Activated naive CD4-positive, alpha-beta T cell treated with anti-CD3 and anti-CD28 coated beads for 36 hours (primary cell): ENCODE measurements around the gene C1orf21. TPM values are rescaled to one million over a fixed set of nuclear protein-coding genes. Genes with fewer than 3 reads are reported as not detected.
"Not testable (repeated sequence)": the region's sequence is repeated elsewhere in the genome, so short reads cannot be mapped to it uniquely, and the experiment has no call there.

Source experiments
- CTCF ChIA-PET: fragments of 350-600 bp; sonication (Branson Sonifier 250); formaldehyde crosslinking; loops from one replicate; lab custom pipeline; 2021; ENCODE audit warnings: antibody characterized with exemption; lab: Charles Lee
- DNase-seq: peaks from one replicate; pipeline ENCODE4 v3.0.0-alpha.2; 2020
- H3K27ac Mint-ChIP-seq: one replicate; pipeline ENCODE4 v1.8.0; 2021; ENCODE audit warnings: mild to moderate bottlenecking, mixed read lengths
- H3K27me3 Mint-ChIP-seq: one replicate; pipeline ENCODE4 v1.8.0; 2021; ENCODE audit warnings: low read depth, mixed read lengths
- H3K36me3 Mint-ChIP-seq: one replicate; pipeline ENCODE4 v1.8.0; 2021; ENCODE audit warnings: low read depth, mixed read lengths
- H3K4me1 Mint-ChIP-seq: one replicate; pipeline ENCODE4 v1.8.0; 2021; ENCODE audit warnings: low read depth, mixed read lengths
- H3K4me3 Mint-ChIP-seq: one replicate; pipeline ENCODE4 v1.8.0; 2021; ENCODE audit warnings: mild to moderate bottlenecking, moderate library complexity, mixed read lengths
- H3K9me3 Mint-ChIP-seq: one replicate; pipeline ENCODE4 v1.8.0; 2021; ENCODE audit warnings: mixed read lengths
- intact Hi-C: fragments of 100-400 bp; cut with micrococcal nuclease; formaldehyde crosslinking; loops from one replicate; pipeline ENCODE4 v1.15.1; 2023
- total RNA-seq, 2 experiments: library from RNA; stranded (reverse); gene quantifications; one replicate each; pipeline ENCODE4 v1.2.3, GENCODE V29; 2021

C1orf21 gene
- total RNA-seq, 2 experiments from 2014 or later = 1.2 to 1.4 TPM

DNA sequence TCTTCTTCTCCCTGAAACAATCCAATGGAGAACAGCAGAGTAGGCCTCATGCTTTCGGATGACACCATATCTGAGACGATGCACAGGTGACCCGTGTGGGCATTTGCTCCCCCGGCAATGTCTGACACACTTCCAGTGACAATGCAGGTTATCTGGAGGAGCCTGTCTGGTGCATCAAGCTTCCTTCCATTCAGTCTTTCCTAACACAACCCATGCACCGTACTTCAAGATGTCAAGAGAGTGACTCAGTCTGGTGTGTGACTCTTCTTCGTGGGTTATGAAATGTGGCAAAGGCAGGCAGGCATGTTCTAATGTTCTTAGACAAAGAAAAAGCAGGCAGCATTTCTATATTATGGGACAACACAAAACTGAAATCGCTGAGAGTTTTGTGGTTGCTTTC lies 208.8 kb downstream of the C1orf21 start:
- Mint-ChIP-seq H3K36me3 (no peaks in the 10 kb centered on the region), H3K9me3 (no peaks in the 10 kb centered on the region), H3K27me3 (no peaks in the 10 kb centered on the region), H3K4me3 (no peak overlapping the region), H3K27ac (no peak overlapping the region), H3K4me1 (no peaks in the 10 kb centered on the region)
- intact Hi-C loops = no loop called here
- CTCF ChIA-PET = no interaction called here
- DNase-seq = no peak

DNA sequence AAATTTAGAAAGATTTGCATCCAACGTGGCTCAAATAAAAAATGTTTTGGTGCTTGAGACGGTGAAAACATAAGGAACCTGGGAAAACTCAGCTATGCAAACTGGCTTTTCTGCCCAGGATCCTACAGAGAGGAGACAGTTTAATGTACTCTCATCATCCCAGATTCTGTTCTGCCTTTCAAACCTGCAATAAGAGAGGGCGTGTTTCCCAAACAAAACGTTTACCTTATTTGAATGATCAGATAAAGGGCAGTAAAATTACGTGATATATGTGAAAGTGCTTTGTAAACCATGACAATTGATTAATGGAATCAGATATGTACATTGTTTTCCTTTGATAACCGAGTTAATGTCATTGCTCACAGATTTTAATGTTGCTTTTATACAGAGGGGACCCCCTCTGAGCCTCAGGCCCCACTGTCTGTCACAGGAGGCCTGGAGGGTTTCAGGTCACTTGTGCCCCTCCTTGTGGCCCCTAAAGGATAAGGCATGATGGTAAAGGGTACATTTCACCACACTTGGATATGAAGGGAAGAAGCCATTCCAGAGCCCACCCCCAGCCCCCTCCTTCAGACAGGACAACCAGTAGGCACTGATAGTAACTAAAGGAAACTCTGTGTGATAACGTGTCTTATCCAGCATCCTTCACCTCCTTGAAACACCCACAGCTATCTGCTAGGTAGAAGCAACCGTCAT lies 210.3 kb downstream of the C1orf21 start:
- no peak overlapping the region for H3K4me3 Mint-ChIP-seq
- H3K4me1 Mint-ChIP-seq = no peaks in the 10 kb centered on the region
- intact Hi-C loops = no loop called here
- CTCF ChIA-PET = no interaction called here
- H3K27ac Mint-ChIP-seq = no peak overlapping the region
- H3K27me3 Mint-ChIP-seq = no peaks in the 10 kb centered on the region
- H3K36me3 Mint-ChIP-seq = no peaks in the 10 kb centered on the region
- no peaks in the 10 kb centered on the region for H3K9me3 Mint-ChIP-seq
- DNase-seq = no peak

DNA sequence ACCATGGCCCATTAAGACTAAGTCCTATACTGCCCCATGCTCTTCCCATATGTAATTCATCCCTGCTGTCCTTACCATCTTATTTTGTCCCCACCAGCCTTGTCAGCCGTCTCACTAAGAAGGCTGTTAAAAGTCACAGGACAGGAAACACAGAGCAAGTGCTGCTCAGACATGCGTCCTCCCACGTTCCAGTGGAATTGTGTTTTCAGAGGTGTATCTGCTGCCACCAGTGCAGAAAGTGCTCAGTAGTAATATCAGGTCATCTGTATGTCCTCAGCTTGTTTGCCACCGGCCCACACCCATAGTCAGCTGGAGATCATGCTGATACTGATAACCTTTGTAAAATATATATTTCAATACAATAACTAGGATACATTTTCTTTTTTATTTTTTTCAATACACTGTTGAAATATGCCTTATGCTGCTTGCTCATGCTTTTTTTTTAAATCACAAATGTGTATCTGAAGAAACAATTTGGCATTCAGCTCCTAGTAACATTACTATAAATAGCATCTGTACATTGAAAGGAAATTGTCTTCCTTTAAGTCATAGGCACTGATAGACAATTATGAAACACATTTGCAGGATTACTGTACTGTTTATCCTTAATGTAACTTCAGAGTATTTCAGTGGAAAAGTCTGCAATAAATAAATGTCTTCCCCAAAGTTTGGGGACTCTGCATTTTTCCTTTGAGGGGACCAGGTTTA lies 211.0 kb downstream of the C1orf21 start:
- DNase-seq = no peak
- CTCF ChIA-PET = no interaction called here
- H3K4me1 Mint-ChIP-seq = no peaks in the 10 kb centered on the region
- no peaks in the 10 kb centered on the region for H3K9me3 Mint-ChIP-seq
- no peak overlapping the region for H3K27ac Mint-ChIP-seq
- H3K27me3 Mint-ChIP-seq = no peaks in the 10 kb centered on the region
- H3K36me3 Mint-ChIP-seq = no peaks in the 10 kb centered on the region
- intact Hi-C loops = no loop called here
- H3K4me3 Mint-ChIP-seq = no peak overlapping the region

DNA sequence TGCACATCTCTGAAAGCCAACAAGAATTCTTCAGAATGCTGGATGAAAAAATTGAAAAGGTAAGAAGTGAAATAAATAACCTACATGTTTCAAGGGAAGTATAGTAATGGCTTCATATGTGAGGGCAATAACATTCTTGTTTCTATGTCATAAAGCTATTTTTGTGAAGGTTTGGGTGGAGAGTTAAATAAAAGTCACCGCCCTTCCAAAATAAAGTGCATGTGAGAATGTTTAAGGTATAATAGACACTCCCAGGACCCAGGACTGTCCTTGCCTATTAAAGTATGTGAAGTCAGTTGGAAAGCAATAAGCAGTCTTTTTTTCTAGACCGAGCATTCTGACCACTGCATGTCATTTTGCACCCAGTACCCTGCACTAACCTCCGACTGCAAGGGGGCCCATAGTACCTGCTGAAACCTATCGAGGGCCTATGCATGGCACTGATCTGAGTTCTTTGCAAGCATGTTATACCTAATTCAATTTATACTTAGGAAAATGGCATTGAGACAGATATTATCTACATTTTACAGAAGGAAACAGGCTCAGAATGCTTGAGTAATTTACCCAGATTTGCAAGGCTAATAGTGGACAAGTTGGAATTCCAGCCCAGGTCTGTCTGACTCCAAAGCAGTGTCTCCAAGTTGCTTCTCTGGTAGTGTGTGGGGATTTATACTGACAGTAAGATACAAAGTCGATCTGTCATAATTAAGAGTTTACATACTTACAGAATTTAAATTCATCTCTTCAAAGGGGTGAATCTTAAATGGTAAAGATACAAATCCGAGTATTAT lies 211.8 kb downstream of the C1orf21 start:
- Mint-ChIP-seq H3K9me3 (no peaks in the 10 kb centered on the region), H3K4me3 (no peak overlapping the region), H3K36me3 (no peaks in the 10 kb centered on the region), H3K4me1 (no peaks in the 10 kb centered on the region), H3K27ac (no peak overlapping the region), H3K27me3 (no peaks in the 10 kb centered on the region)
- no peak for DNase-seq
- intact Hi-C loops = no loop called here
- CTCF ChIA-PET = no interaction called here

DNA sequence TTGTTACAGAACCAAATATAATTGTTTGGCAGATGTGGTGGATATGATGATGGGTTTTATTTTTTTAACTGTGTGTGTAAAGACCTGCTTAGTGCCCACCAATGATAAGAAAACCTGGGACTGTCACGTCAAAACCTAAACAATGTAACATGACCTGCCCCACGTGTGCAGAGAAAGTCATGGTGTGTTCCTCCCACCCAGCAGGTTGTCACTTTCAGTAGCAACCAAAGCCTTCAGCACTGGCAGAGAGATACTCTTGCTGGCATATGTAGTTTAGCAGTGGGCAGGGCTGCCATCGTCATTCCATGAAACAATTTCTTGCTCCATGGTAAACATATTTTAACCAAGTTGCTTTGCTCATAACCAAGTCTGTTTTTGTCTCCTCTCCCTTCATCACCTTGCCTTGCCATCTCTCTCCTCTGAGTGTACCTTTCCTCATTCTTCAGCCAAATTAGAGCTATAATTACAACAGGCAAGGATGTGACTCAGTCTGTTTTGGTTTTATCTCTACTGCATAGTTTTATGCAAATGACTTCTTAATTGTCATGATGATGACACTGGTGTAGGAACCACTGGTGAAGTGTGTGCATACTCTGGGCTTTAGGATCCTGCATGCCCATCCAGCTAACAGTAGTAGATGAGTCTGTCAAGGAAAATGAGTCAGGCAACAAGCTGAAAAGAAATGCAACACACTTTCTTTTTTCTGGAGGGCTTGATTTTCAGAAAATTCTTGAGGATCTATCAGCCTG lies 217.5 kb downstream of the C1orf21 start:
- Mint-ChIP-seq H3K4me1 (no peaks in the 10 kb centered on the region), H3K4me3 (no peak overlapping the region), H3K9me3 (no peaks in the 10 kb centered on the region), H3K36me3 (no peaks in the 10 kb centered on the region), H3K27me3 (no peaks in the 10 kb centered on the region), H3K27ac (no peak overlapping the region)
- intact Hi-C loops = no loop called here
- CTCF ChIA-PET = no interaction called here
- no peak for DNase-seq

DNA sequence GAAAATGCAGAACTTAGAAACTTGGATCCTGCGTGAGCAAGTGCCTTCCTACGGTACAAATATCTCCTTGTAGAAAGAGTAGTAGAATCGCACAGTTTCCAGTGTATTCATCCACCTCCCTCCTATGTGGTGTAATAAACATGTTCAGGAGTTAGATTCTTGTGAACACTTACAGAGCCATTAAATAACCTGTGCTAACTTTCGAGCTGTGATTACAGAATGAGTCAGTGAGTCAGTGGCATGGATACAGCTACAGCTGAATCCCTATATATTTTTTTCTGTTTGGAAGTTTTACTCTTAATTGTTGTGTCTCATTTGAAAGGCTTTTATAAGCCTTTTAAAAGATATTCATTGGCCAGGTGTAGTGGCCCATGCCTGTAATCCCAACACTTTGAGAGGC lies 219.1 kb downstream of the C1orf21 start:
- intact Hi-C loops = no loop called here
- no peak overlapping the region for H3K27ac Mint-ChIP-seq
- H3K27me3 Mint-ChIP-seq = no peaks in the 10 kb centered on the region
- H3K9me3 Mint-ChIP-seq = no peaks in the 10 kb centered on the region
- DNase-seq = no peak
- CTCF ChIA-PET = no interaction called here
- no peaks in the 10 kb centered on the region for H3K4me1 Mint-ChIP-seq
- no peak overlapping the region for H3K4me3 Mint-ChIP-seq
- H3K36me3 Mint-ChIP-seq = no peaks in the 10 kb centered on the region

DNA sequence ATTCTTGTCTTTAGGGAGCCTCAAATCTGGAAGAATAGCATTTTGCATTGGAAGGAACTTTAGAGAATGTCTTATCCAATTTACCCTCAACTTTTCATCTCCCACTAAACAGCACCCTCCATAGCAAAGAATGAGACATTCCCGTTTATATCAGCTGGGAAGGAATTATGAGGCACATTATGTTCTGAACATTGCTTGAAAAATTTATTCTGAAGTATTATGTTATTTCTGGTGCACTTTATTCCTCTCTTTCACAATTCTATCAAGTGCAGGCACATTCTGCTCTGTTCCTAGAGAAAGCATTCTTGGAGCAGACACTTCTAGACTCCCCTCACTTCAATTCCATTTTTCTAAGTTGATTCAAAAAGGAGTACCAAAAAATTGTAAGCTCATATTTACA lies 220.0 kb downstream of the C1orf21 start:
- intact Hi-C loops = no loop called here
- no peaks in the 10 kb centered on the region for H3K9me3 Mint-ChIP-seq
- CTCF ChIA-PET = no interaction called here
- no peak overlapping the region for H3K4me3 Mint-ChIP-seq
- H3K27ac Mint-ChIP-seq = no peak overlapping the region
- no peaks in the 10 kb centered on the region for H3K4me1 Mint-ChIP-seq
- no peaks in the 10 kb centered on the region for H3K36me3 Mint-ChIP-seq
- H3K27me3 Mint-ChIP-seq = no peaks in the 10 kb centered on the region
- DNase-seq = no peak

DNA sequence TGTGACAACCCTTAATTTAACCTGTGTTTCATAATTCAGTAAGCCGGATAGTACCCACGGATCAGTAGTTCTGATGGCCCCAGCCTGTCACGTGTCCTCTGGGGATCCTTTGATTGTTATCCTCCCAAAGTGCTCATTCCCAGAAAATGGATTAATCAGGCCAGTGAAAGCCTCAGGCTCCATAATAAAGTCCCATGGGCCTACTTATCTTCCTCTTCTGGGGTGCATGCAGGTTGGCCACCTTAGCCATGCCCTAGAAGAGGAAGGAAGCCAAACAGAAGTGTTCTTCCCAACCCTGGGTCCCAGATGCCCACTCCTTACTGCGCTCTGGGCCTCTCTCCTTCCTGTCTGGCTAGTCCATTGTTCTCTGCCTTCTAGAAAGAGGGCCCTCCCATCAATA lies 221.8 kb downstream of the C1orf21 start:
- Mint-ChIP-seq H3K4me3 (no peak overlapping the region), H3K4me1 (no peaks in the 10 kb centered on the region), H3K9me3 (no peaks in the 10 kb centered on the region), H3K36me3 (no peaks in the 10 kb centered on the region), H3K27ac (no peak overlapping the region), H3K27me3 (no peaks in the 10 kb centered on the region)
- DNase-seq = no peak
- intact Hi-C loops = no loop called here
- CTCF ChIA-PET = no interaction called here

DNA sequence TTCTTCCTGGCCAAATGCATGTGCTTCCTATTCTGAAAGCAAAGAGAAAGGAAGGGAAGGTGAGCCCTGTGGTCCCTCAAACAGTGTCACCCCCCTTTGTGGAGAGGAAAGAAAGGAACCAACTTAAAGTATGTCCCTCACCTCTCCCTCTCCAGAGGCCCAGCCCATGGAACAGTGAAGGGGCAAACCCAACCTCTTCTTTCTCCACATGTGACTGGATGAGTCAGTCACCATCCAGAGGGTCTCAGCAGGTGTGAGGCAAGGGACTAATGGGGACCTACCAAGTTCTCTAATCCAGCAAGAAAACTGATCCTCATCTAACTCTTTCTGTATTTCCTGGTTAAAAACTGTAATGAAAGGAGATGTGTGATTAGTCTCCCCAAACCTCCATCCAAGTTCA lies 222.2 kb downstream of the C1orf21 start:
- DNase-seq = no peak
- CTCF ChIA-PET = no interaction called here
- intact Hi-C loops = no loop called here
- Mint-ChIP-seq H3K27me3 (no peaks in the 10 kb centered on the region), H3K4me3 (no peak overlapping the region), H3K27ac (no peak overlapping the region), H3K9me3 (no peaks in the 10 kb centered on the region), H3K4me1 (no peaks in the 10 kb centered on the region), H3K36me3 (no peaks in the 10 kb centered on the region)

DNA sequence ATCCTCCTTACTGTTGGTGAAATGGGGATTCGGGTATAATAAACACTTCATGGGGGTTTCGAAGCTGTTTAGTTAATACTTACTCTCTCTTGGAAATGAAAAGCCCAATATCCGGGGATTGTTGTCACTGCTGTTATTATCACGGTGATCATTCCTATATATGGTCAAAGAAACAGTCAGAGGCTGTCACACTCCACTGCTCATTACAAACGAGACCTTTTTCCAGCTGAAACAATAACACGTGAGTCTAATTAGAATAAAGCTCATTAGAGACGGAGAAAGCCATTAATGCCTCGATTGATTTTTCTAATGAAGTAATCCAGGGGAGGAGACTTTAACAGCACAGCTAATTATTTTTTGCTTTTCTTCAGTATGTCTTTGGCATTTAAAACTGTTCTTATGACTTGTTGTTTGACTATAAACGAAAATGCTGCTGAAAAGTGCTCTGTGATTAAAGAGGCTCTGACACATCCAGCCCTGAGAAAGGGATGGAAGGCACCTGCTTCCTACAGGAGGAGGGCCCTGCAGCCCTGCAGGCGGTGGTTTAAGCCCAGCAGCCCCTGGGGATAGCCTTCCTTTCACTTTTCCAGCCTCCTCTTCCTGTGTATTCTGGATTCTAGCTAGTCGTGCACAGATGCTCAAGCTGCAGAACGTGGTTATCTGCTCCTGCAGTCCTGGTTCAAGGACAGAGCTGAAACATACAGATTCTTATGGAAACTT lies 224.2 kb downstream of the C1orf21 start:
- Mint-ChIP-seq H3K9me3 (no peaks in the 10 kb centered on the region), H3K4me1 (no peaks in the 10 kb centered on the region), H3K27ac (no peak overlapping the region), H3K27me3 (no peaks in the 10 kb centered on the region), H3K36me3 (no peaks in the 10 kb centered on the region), H3K4me3 (no peak overlapping the region)
- CTCF ChIA-PET = no interaction called here
- no peak for DNase-seq
- intact Hi-C loops = no loop called here

DNA sequence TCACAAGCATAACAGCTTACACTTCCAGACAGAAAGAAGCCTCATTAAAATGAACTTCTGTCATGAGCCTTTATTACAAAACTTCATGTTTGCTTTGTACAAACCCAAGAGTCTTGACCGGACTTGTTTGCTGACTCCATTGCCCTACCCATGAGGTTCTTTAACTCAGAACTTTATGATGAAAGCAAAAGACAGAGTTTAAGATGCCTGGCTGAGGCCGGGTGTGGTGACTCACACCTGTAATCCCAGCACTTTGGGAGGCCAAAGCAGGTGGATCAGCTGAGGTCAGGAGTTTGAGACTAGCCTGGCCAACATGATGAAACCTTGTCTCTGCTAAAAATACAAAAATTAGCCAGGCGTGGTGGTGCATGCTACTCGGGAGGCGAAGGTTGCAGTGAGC lies 225.4 kb downstream of the C1orf21 start:
- intact Hi-C loops, H3K27ac Mint-ChIP-seq: not testable (repeated sequence)

DNA sequence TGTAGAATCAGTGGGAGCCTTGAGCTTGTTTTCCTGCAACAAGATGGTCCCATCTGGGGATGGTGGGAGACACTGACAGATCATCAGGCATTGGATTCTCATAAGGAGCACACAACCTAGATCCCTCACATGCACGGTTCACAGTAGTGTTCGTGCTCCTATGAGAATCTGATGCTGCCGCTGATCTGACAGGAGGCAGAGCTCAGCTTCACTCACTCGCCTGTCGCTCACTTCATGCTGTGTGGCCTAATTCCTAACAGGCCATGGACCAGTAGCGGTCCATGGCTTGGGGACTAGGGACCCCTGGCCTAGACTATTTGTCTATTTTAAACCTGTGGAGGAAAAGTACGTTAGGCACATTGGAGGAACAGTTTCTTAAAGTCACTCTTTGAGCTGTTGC lies 227.8 kb downstream of the C1orf21 start:
- intact Hi-C loops = no loop called here
- H3K27me3 Mint-ChIP-seq = no peaks in the 10 kb centered on the region
- CTCF ChIA-PET = no interaction called here
- H3K9me3 Mint-ChIP-seq = no peaks in the 10 kb centered on the region
- DNase-seq = no peak
- H3K4me3 Mint-ChIP-seq = no peak overlapping the region
- H3K36me3 Mint-ChIP-seq = no peaks in the 10 kb centered on the region
- H3K4me1 Mint-ChIP-seq = no peaks in the 10 kb centered on the region
- no peak overlapping the region for H3K27ac Mint-ChIP-seq

More for the DNA sequence above, 225.4 kb downstream of the C1orf21 start:
- H3K4me3 Mint-ChIP-seq, H3K36me3 Mint-ChIP-seq, DNase-seq, H3K27me3 Mint-ChIP-seq, H3K9me3 Mint-ChIP-seq, CTCF ChIA-PET, H3K4me1 Mint-ChIP-seq: not testable (repeated sequence)
